ENCODE measurements around the gene HTR1B.

Gene HTR1B

DNA sequence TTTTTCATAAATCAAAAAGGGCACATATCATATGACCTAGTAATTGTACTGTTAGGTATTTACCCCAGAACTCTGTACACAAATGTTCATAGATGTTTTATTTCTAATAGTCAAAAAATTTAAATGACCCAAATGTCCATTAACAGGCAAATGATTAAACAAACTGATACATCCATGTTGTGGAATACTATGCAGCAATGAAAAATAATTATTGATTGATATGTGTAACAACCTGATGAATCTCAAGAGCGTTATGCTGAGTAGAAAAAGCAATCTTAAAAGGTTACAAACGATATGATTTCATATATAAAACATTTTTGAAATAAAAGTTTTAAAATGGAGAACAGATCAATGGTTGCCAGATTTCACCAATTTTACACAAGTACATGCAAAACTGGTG, 18.1 kb downstream of the HTR1B start:
- no peak for TF ChIP-seq POLR2A (IDR thresholded peaks at IDR 0.05; ENCODE audit: low read depth, low read length)
- no peak for DNase-seq (ENCODE audit: insufficient read length, low spot score)
- no peak for FAIRE-seq

DNA sequence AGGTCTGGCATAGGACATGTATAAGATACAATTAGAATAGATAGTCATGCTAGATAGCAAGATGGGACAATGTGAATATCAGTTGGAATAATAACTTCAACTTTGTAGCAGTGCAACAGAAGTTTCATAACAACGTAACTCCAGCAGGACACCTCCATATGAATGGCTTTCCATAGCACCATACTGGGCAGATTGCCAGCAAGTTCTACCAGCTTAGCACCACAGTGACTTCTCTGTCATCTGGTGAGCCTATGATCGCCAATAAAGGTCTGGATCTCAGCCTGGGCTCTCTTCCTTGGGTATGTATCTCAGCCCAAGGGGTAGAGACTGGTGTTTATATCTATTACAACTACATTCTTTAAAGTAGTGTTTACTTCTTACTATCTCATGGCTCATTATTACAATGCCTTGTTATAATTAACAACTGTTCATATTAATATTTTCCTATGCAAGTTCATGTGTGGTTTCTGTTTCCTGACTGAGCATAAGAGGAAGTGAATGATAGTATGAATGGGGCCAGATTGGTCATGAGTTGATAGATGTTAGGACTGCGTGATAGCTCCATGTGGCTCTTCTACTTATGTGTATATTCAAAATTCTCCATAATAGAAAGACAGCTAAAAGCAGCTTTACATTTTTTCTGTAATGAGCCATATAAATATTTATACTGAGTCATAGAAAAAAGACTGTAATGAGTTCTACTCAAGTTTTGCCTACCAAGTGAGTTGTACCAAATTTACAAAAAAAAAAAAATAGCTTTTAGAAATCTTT, 22.9 kb downstream of the HTR1B start:
- no peak for DNase-seq (ENCODE audit: insufficient read length, low spot score)
- TF ChIP-seq POLR2A (IDR thresholded peaks at IDR 0.05; ENCODE audit: low read depth, low read length): no peak

DNA sequence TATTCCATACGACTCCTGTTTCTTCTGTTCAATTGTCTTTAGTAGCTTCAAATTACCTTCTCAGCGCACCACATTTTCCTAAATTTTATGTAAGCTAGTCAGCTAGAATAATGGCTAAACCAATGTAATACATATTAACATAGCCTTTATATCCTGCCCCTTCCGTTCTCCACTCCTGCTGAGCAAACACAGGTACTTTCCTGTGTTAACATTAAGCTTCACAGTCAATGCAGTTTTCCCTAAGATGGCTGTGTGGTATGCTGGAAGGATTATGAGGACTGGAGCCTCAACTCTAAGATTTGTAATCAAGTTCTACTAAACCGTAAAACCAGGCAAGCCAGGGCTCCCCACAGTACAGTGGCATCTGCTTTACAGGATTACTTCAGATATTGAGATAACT, 29.4 kb downstream of the HTR1B start:
- FAIRE-seq (no peak), DNase-seq (ENCODE audit: insufficient read length, low spot score) (no peak)
- no peak for TF ChIP-seq POLR2A (IDR thresholded peaks at IDR 0.05; ENCODE audit: low read depth, low read length)

More for the DNA sequence above, 22.9 kb downstream of the HTR1B start:
- no peak for FAIRE-seq

DNA sequence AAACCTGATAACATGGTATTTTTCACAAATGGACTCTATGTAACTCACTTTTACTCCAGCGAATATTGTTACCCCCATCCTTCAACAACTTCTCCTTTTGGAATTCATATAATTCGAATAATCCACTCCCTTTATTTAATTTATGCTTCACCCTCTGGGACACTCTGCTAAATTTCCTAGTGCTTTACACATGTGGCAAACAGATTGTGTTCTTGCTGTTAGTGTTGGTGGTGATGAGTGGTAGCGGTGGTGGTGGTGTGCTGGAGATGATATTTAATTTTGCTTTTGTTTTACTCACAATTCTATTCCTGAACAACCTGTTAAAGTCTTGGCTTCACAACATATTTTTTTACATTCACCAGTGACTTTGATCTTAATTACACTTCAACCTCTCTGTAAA, 32.8 kb downstream of the HTR1B start:
- DNase-seq (ENCODE audit: insufficient read length, low spot score) (no peak), FAIRE-seq (no peak)
- TF ChIP-seq POLR2A (IDR thresholded peaks at IDR 0.05; ENCODE audit: low read depth, low read length): no peak

DNA sequence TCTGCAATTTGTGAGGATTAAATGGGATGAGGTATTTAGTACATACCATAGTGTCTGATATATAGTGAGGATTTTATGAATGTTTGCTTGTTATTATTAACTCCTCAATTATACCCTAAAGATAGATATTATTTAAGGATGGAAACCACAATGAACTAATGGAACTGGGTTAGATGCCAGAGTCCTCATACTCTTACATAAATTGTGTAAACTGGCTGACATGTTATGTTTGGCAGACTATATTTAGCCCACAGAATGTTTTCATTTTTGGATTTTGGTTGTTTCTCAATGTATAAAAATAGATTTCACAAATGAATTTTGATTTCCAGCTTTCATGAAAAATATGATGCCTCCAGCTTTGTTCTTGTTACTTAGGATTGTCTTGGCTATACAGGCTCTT, 37.6 kb downstream of the HTR1B start:
- no peak for TF ChIP-seq POLR2A (IDR thresholded peaks at IDR 0.05; ENCODE audit: low read depth, low read length)
- FAIRE-seq (no peak), DNase-seq (ENCODE audit: insufficient read length, low spot score) (no peak)

DNA sequence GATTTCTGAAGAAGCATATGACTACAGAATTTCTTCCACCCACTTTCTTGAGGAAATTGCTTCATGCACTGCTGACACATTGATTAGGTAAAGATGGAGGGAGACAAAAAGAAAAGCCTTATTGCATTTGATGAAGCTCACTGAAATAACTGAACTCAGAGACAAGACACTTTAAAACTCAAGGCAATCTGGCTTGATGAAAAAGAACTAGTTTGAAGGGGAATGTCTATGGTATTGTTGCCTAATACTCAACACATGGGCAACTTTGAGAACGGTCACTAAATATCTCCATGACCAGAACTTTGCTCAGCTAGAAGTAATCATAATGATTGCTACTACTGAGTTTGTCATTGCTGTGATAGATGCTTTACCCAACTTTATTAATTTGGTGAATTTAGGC, 38.1 kb downstream of the HTR1B start:
- FAIRE-seq (no peak), DNase-seq (ENCODE audit: insufficient read length, low spot score) (no peak)
- no peak for TF ChIP-seq POLR2A (IDR thresholded peaks at IDR 0.05; ENCODE audit: low read depth, low read length)

DNA sequence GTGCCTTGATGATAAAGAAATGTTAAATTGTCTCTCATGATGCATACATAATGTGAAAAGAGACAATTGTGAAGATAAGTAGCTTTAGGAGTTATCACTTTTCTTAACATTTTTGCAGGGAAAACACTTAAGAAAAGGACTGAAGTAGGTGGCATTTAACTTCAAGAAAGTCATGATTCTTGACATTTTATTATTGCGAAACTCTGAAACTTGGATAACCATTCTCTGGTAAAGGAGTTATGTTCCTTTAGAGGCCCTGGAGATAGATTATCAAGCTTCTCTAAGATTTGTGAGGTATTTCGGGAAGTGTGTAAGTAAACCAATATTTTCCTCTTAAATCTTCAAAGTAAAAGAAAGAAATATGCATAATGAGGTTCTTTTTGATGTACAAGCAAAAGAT, 38.5 kb downstream of the HTR1B start:
- no peak for TF ChIP-seq POLR2A (IDR thresholded peaks at IDR 0.05; ENCODE audit: low read depth, low read length)
- DNase-seq (ENCODE audit: insufficient read length, low spot score) (no peak), FAIRE-seq (no peak)

DNA sequence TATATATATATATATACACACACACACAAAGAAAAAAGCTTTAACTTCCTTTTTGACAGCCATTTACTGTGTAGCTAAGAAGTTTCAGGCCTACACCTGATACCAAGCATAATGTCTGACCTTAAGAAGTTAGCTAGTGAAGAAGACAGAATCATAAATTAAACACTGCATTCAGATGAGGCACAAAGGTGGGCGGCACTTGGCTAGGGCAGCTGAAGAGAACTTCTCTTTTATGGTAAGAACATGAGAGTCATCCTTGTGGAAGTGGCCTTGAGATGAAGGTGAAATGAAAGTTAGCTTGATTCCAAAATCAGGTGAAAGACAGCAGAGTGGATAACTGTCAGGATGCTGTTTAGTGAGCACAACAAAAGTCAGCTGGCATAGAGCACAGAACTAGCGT, 46.5 kb downstream of the HTR1B start:
- DNase-seq (ENCODE audit: insufficient read length, low spot score) (no peak), FAIRE-seq (no peak)
- TF ChIP-seq POLR2A (IDR thresholded peaks at IDR 0.05; ENCODE audit: low read depth, low read length): no peak

DNA sequence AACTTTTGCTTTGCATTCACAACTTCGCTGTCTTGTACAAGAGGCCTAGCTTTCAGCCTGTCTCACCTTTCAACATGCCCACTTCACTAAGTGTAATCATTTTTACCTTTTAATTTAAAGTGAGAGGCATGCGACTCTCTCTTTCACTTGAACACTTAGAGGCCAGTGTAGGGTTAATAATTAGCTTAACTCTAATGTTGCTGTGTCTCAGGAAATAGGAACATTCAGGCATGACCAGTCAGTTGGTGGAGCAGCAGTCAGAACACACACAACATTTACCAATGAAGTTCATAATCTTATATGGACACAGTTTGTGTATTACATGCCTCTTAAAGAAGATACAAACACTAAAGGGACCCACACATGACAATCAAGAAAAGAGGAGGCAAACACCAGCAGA, 47.6 kb downstream of the HTR1B start:
- FAIRE-seq (no peak), DNase-seq (ENCODE audit: insufficient read length, low spot score) (no peak)
- no peak for TF ChIP-seq POLR2A (IDR thresholded peaks at IDR 0.05; ENCODE audit: low read depth, low read length)

All from H54 (cell line).